Activated CD8-positive, alpha-beta memory T cell treated with anti-CD3 and anti-CD28 coated beads for 36 hours (primary cell): ENCODE results near the gene GAB2. TPM values are rescaled to one million over a fixed set of nuclear protein-coding genes. Genes with fewer than 3 reads are reported as not detected.
"Not testable (repeated sequence)": the region's sequence is repeated elsewhere in the genome, so short reads cannot be mapped to it uniquely, and the experiment has no call there.

ENCODE experiments used
- CTCF ChIA-PET: fragments of 350-600 bp; sonication (Branson Sonifier 250); formaldehyde crosslinking; loops from one replicate; lab custom pipeline; 2021; ENCODE audit warnings: antibody characterized with exemption; lab: Charles Lee
- POLR2A ChIA-PET: fragments of 350-600 bp; sonication (Branson Sonifier 250); formaldehyde crosslinking; loops from one replicate; lab custom pipeline; 2021; ENCODE audit warnings: antibody characterized with exemption; lab: Charles Lee
- total RNA-seq, 2 experiments: library from RNA; stranded (reverse); gene quantifications; one replicate each; pipeline ENCODE4 v1.2.3, GENCODE V29; 2021

Gene GAB2
- total RNA-seq, 2 experiments from 2014 or later, result 2.6 to 2.9 TPM

GRCh38 chr11:78223320-78223954, 194.2 kb downstream of the GAB2 start:
- POLR2A ChIA-PET, result no interaction called here
- CTCF ChIA-PET, result no interaction called here

- CTCF ChIA-PET, POLR2A ChIA-PET: not testable (repeated sequence)
These were observed 194.9 kb downstream of the GAB2 start for GRCh38 chr11:78222726-78223125.

- ChIA-PET POLR2A (no interaction called here), CTCF (no interaction called here)
These were observed 196.0 kb downstream of the GAB2 start for GRCh38 chr11:78221396-78222315.

- POLR2A ChIA-PET, result no interaction called here
These were observed 197.1 kb downstream of the GAB2 start for GRCh38 chr11:78220218-78221157.

GRCh38 chr11:78219493-78220217, 198.0 kb downstream of the GAB2 start:
- CTCF ChIA-PET, result no interaction called here
- POLR2A ChIA-PET, result no interaction called here

More at GRCh38 chr11:78220218-78221157, 197.1 kb downstream of the GAB2 start:
- CTCF ChIA-PET, result no interaction called here

GRCh38 chr11:78218707-78219492, 198.7 kb downstream of the GAB2 start:
- CTCF ChIA-PET, result no interaction called here
- POLR2A ChIA-PET, result no interaction called here

GRCh38 chr11:78217650-78218541, 199.7 kb downstream of the GAB2 start:
- CTCF ChIA-PET, result no interaction called here
- POLR2A ChIA-PET, result no interaction called here

- ChIA-PET POLR2A (no interaction called here), CTCF (no interaction called here)
These were observed 200.9 kb downstream of the GAB2 start for GRCh38 chr11:78216571-78217287.

GRCh38 chr11:78216021-78216420, 201.6 kb downstream of the GAB2 start:
- ChIA-PET CTCF (no interaction called here), POLR2A (no interaction called here)

GRCh38 chr11:78214331-78215194, 203.1 kb downstream of the GAB2 start:
- POLR2A ChIA-PET, result no interaction called here

GRCh38 chr11:78213526-78214330, 203.9 kb downstream of the GAB2 start:
- POLR2A ChIA-PET, result no interaction called here
- CTCF ChIA-PET, result interaction anchor here (0.6 kb wide), 1 partner anchor 244 kb away, joined by 3 read pairs; no protein-coding TSS in a partner anchor

More at GRCh38 chr11:78214331-78215194, 203.1 kb downstream of the GAB2 start:
- CTCF ChIA-PET, result interaction anchor here (0.6 kb wide), 1 partner anchor 245 kb away, joined by 3 read pairs; no protein-coding TSS in a partner anchor

- ChIA-PET CTCF (no interaction called here), POLR2A (no interaction called here)
These were observed 204.8 kb downstream of the GAB2 start for GRCh38 chr11:78212586-78213371.

- ChIA-PET CTCF (no interaction called here), POLR2A (no interaction called here)
These were observed 206.1 kb downstream of the GAB2 start for GRCh38 chr11:78211565-78211964.

GRCh38 chr11:78210000-78210608, 207.5 kb downstream of the GAB2 start:
- POLR2A ChIA-PET, result no interaction called here
- CTCF ChIA-PET, result no interaction called here
